Smooth muscle cell (in vitro differentiated cells): ENCODE measurements around the gene BCL2A1. TPM values are rescaled to one million over a fixed set of nuclear protein-coding genes. Genes with fewer than 3 reads are reported as not detected.
"Not testable (repeated sequence)": the region's sequence is repeated elsewhere in the genome, so short reads cannot be mapped to it uniquely, and the experiment has no call there.

Source experiments
- DNase-seq: peaks from one replicate; lab custom pipeline; 2025; ENCODE audit not compliant: unreplicated experiment; lab: John Stamatoyannopoulos, UW
- H2AFZ ChIP-seq: fragments of 200-600 bp; sonication (generic); 2 replicates; pipeline ENCODE4 v1.6.0; 2016; ENCODE audit warnings: antibody characterized with exemption, low read depth, mild to moderate bottlenecking
- H3F3A ChIP-seq: fragments of 200-600 bp; sonication (generic); 2 replicates; pipeline ENCODE4 v1.6.0; 2017; ENCODE audit warnings: antibody characterized with exemption, low read depth
- H3K27ac ChIP-seq: fragments of 200-600 bp; sonication (generic); 2 replicates; pipeline ENCODE4 v1.5.1; 2016; ENCODE audit warnings: low read depth, mild to moderate bottlenecking
- H3K27me3 ChIP-seq: fragments of 200-600 bp; sonication (generic); 2 replicates; pipeline ENCODE4 v1.6.1; 2016; ENCODE audit warnings: low read depth, mild to moderate bottlenecking
- H3K36me3 ChIP-seq: fragments of 200-600 bp; sonication (generic); 2 replicates; pipeline ENCODE4 v1.5.1; 2016; ENCODE audit warnings: low read depth
- H3K4me1 ChIP-seq: fragments of 200-600 bp; sonication (generic); 2 replicates; pipeline ENCODE4 v1.5.1; 2016; ENCODE audit warnings: low read depth
- H3K4me2 ChIP-seq: fragments of 200-600 bp; sonication (generic); 2 replicates; pipeline ENCODE4 v1.6.0; 2016; ENCODE audit warnings: mild to moderate bottlenecking
- H3K4me3 ChIP-seq: fragments of 200-600 bp; sonication (generic); 2 replicates; pipeline ENCODE4 v1.5.1; 2016; ENCODE audit warnings: mild to moderate bottlenecking
- H3K79me2 ChIP-seq: fragments of 200-600 bp; sonication (generic); 2 replicates; pipeline ENCODE4 v1.6.0; 2016; ENCODE audit warnings: low read depth, mild to moderate bottlenecking
- H3K9ac ChIP-seq: fragments of 200-600 bp; sonication (generic); 2 replicates; pipeline ENCODE4 v1.6.0; 2016; ENCODE audit warnings: low read depth
- H3K9me3 ChIP-seq: fragments of 200-600 bp; sonication (generic); replicated peaks from 2 replicates; pipeline ENCODE4 v1.5.1; 2016; ENCODE audit warnings: low read depth
- H4K20me1 ChIP-seq: fragments of 200-600 bp; sonication (generic); 2 replicates; pipeline ENCODE4 v1.6.0; 2016; ENCODE audit warnings: low read depth
- WGBS: methylation state at CpG from one replicate; pipeline ENCODE4 v1.1.7; 2016; ENCODE audit warnings: low lambda C conversion rate; 5-methylcytosine and 5-hydroxymethylcytosine counted together
- polyA plus RNA-seq: library from polyadenylated mRNA; unstranded; fragments of >200 nt; fragmentation: Nextera tagmentation; extraction: Ambion mirVana; gene quantifications from 2 replicates; pipeline ENCODE4 v1.2.1, GENCODE V29; 2016
- total RNA-seq: library from RNA; depleted of rRNA; stranded (reverse); fragments of >200 nt; gene quantifications from 2 replicates; pipeline ENCODE4 v1.2.3, GENCODE V29; 2014
- TF ChIP-seq, protein P1 (sequence below): fragments of 200-600 bp; sonication (generic); IDR thresholded peaks from 2 replicates; pipeline ENCODE4 v1.5.1; 2017; ENCODE audit warnings: borderline replicate concordance, mild to moderate bottlenecking, antibody characterized with exemption; ENCODE audit not compliant: insufficient read depth, poor library complexity, severe bottlenecking

The BCL2A1 gene
- total RNA-seq, result 18.2 and 21.1 TPM in 2 replicates
- polyA plus RNA-seq, result 13.4 and 14.3 TPM in 2 replicates

DNA sequence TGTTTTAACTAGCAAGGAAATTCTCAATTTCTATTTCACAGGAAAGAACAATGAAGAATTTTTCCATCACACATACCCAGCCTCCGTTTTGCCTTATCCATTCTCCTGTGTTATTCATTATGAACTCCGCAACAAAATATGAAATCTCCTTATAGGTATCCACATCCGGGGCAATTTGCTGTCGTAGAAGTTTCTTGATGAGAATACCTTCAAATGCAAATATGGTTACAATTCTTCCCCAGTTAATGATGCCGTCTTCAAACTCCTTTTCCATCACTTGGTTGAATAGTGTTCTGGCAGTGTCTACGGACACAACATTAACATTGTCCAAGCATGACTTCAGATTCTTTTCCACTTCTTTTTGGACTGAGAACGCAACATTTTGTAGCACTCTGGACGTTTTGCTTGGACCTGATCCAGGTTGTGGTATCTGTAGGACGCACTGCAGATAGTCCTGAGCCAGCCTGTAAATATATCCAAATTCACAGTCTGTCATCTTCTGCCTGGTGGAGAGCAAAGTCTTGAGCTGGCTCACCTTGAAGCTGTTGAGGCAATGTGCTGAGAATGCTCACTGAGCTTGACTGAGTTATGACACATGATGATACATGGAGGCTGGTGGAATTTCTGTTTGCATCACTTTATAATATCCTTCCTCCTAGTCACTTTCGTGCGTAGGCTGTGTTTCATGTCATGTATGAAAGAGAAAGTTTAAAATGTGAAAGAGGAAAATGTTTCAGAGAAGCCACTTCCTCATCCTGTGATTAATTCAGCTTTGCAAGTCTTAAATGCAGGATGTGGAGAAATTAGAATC lies at the start of gene BCL2A1:
BCL2A1 (minus strand) TSS at position 573 of the 811 bp plus-strand sequence; CDS start at position 496, 77 bp downstream.
- Histone ChIP-seq H4K20me1 (no peaks in the 10 kb centered on the region), H2AFZ (no peak within 1 kb of the TSS), H3F3A (no peaks in the 10 kb centered on the region), H3K9ac (peak within 1 kb of the TSS; percentile 14), H3K4me2 (peak within 1 kb of the TSS; percentile 80), H3K27me3 (no peaks in the 10 kb centered on the region), H3K79me2 (no peaks in the 10 kb centered on the region), H3K27ac (peak within 1 kb of the TSS; percentile 60), H3K4me1 (no peaks in the 10 kb centered on the region), H3K4me3 (peak within 1 kb of the TSS; percentile 31), H3K36me3 (no peaks in the 10 kb centered on the region), H3K9me3 (no peaks in the 10 kb centered on the region)
- 59% methylated on average over 11 of the region's 11 CpGs for WGBS
- no peak for DNase-seq
- TF ChIP-seq, protein P1, sequence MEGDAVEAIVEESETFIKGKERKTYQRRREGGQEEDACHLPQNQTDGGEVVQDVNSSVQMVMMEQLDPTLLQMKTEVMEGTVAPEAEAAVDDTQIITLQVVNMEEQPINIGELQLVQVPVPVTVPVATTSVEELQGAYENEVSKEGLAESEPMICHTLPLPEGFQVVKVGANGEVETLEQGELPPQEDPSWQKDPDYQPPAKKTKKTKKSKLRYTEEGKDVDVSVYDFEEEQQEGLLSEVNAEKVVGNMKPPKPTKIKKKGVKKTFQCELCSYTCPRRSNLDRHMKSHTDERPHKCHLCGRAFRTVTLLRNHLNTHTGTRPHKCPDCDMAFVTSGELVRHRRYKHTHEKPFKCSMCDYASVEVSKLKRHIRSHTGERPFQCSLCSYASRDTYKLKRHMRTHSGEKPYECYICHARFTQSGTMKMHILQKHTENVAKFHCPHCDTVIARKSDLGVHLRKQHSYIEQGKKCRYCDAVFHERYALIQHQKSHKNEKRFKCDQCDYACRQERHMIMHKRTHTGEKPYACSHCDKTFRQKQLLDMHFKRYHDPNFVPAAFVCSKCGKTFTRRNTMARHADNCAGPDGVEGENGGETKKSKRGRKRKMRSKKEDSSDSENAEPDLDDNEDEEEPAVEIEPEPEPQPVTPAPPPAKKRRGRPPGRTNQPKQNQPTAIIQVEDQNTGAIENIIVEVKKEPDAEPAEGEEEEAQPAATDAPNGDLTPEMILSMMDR, result no peak

DNA sequence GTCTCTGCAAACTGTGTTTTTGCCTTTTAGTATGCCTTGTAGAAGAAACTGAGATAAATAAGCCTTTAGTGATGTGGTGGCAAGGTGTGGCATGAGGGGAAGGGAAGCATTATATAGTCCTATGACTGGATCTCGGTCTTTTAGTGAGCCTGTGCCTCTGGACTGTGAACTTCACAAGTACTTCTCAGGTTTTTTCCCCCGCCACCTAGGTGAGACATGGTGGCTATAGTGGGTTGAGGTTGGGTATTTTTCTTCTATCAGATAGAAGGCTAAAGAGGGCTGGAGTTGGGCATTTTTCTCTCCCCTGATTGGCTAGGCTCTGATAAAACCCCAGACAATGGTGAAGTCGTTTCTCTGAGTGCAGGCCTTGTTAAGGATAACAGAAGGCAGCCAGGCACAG lies 49.7 kb upstream of the BCL2A1 start:
- TF ChIP-seq, protein P1, result no peak
- H3K79me2 ChIP-seq, result no peaks in the 10 kb centered on the region
- 92% methylated on average over 3 of the region's 3 CpGs for WGBS

DNA sequence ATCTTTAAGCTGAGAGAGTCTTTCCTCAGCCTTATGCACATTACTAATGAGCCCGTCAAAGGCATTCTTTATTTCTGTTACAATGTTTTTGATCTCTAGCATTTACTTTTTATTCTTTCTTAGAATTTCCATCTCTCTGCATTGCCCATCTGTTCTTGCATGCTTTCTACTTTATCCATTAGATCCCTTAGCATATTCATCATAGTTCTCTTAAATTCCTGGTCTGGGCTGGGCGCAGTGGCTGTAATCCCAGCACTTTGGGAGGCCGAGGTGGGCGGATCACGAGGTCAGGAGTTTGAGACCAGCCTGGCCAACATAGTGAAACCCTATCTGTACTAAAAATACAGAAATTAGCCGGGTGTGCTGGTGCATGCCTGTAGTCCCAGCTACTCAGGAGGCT lies 49.2 kb upstream of the BCL2A1 start:
- H3K9ac ChIP-seq, H4K20me1 ChIP-seq, DNase-seq, H3K9me3 ChIP-seq, H3K27me3 ChIP-seq, H3K4me2 ChIP-seq, H2AFZ ChIP-seq, H3K79me2 ChIP-seq, H3K4me1 ChIP-seq, H3K27ac ChIP-seq, H3K36me3 ChIP-seq, H3K4me3 ChIP-seq, H3F3A ChIP-seq: not testable (repeated sequence)
- WGBS, result 90% methylated on average over 6 of the region's 6 CpGs

More for the DNA sequence above, 49.7 kb upstream of the BCL2A1 start:
- no peak for DNase-seq
- no peak overlapping the region for H3K4me3 ChIP-seq
- H3K27ac ChIP-seq, result no peak overlapping the region
- H3K27me3 ChIP-seq, result no peaks in the 10 kb centered on the region
- no peak overlapping the region for H2AFZ ChIP-seq
- H4K20me1 ChIP-seq, result no peaks in the 10 kb centered on the region
- no peak overlapping the region for H3K4me2 ChIP-seq
- H3K36me3 ChIP-seq, result no peaks in the 10 kb centered on the region
- H3K9ac ChIP-seq, result no peak overlapping the region
- no peaks in the 10 kb centered on the region for H3K4me1 ChIP-seq
- H3F3A ChIP-seq, result no peaks in the 10 kb centered on the region
- H3K9me3 ChIP-seq, result no peaks in the 10 kb centered on the region

DNA sequence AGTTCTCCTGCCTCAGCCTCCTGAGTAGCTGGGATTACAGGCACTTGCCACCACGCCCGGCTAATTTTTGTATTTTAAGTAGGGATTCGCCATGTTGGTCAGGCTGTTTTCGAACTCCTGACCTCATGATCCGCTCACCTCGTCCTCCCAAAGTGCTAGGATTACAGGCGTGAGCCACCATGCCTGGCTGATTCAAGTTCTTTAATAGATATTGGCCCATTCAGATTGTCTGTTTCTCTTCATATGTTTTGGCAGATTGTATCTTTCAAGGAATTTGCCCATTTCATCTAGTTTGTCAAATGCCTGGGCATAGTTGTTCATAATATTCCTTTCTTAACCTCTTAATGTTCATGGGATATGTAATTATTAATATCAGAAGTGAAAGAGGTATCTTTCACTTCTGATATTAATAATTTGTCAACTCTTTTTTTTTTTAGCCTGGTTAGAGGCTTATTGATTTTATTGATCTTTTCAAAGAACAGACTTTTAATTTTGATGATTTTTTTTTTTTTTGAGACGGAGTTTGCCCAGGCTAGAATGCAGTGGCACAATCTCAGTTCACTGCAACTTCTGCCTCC lies 48.3 kb upstream of the BCL2A1 start:
- 97% methylated on average over 8 of the region's 8 CpGs for WGBS

DNA sequence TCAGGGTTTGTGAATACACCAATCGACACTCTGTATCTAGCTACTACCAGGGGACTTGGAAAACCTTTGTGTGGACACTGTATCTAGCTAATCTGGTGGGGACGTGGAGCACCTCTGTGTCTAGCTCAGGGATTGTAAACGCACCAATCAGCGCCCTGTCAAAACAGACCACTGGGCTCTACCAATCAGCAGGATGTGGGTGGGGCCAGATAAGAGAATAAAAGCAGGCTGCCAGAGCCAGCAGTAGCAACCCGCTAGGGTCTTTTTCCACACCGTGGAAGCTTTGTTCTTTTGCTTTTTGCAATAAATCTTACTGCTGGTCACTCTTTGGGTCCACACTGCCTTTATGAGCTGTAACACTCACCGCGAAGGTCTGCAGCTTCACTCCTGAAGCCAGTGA lies 46.1 kb upstream of the BCL2A1 start:
- not testable (repeated sequence) for H3K4me3 ChIP-seq, H3K27me3 ChIP-seq, H3K79me2 ChIP-seq, H4K20me1 ChIP-seq, H3K9me3 ChIP-seq, H3K4me1 ChIP-seq, DNase-seq, H2AFZ ChIP-seq, H3K9ac ChIP-seq, H3K27ac ChIP-seq, H3K4me2 ChIP-seq, H3F3A ChIP-seq, H3K36me3 ChIP-seq
- WGBS, result 86% methylated on average over 8 of the region's 8 CpGs

More for the DNA sequence above, 48.3 kb upstream of the BCL2A1 start:
- no peak overlapping the region for H3K9ac ChIP-seq
- no peaks in the 10 kb centered on the region for H3K27me3 ChIP-seq
- H4K20me1 ChIP-seq, result no peaks in the 10 kb centered on the region
- no peak overlapping the region for H3K27ac ChIP-seq
- DNase-seq, result no peak
- H3K79me2 ChIP-seq, result no peaks in the 10 kb centered on the region
- no peaks in the 10 kb centered on the region for H3F3A ChIP-seq
- H3K9me3 ChIP-seq, result no peaks in the 10 kb centered on the region
- H3K4me1 ChIP-seq, result no peaks in the 10 kb centered on the region
- H3K36me3 ChIP-seq, result no peaks in the 10 kb centered on the region
- no peak overlapping the region for H3K4me3 ChIP-seq
- no peak overlapping the region for H2AFZ ChIP-seq
- TF ChIP-seq, protein P1, result no peak
- no peak overlapping the region for H3K4me2 ChIP-seq

DNA sequence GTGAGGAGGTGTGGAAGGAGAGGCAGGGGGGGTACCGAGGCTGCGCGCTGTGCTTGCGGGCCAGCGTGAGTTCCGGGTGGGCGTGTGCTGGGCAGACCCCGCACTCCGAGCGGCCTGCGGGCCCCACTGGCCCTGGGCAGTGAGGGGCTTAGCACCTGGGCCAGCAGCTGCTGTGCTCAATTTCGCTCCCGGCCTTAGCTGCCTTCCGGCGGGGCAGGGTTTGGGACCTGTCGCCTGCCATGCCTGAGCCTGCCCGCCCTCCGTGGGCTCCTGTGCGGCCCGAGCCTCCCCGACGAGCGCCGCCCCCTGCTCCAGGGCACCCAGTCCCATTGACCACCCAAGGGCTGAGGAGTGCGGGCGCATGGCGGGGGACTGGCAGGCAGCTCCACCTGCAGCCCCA lies 45.5 kb upstream of the BCL2A1 start:
- not testable (repeated sequence) for DNase-seq, H3K27me3 ChIP-seq, H3K4me1 ChIP-seq, H2AFZ ChIP-seq, H3K79me2 ChIP-seq, H3K9ac ChIP-seq, H3K4me2 ChIP-seq, H3K4me3 ChIP-seq, H3K36me3 ChIP-seq, H3F3A ChIP-seq, H4K20me1 ChIP-seq, H3K9me3 ChIP-seq, H3K27ac ChIP-seq
- WGBS, result 98% methylated on average over 27 of the region's 27 CpGs
